NCI-H748 (cell line): ENCODE measurements around the gene MEIKIN.
"Not testable (repeated sequence)": the region's sequence is repeated elsewhere in the genome, so short reads cannot be mapped to it uniquely, and the experiment has no call there.

Experiments
- DNase-seq: peaks from one replicate; lab custom pipeline; 2025; ENCODE audit not compliant: unreplicated experiment; lab: John Stamatoyannopoulos, UW

Gene MEIKIN

DNA sequence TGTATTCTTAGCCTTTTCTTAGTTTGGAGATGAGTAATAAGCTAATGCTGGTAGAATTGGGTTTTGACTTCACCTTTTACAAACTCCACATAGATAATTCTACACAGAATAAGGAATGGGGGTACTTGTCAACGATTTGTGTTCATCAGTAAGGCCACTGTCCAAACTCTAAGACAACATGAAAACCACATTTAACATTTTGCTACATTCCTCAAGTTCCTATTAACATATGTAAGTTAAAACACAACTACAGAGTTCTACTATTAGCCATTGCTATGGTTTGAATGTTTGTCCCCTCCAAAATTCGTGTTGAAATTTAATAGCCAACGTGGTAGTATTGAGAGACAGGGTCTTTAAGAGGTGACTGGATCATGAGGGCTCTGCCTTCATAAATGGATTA, 31.9 kb downstream of the MEIKIN start:
- DNase-seq: no peak

DNA sequence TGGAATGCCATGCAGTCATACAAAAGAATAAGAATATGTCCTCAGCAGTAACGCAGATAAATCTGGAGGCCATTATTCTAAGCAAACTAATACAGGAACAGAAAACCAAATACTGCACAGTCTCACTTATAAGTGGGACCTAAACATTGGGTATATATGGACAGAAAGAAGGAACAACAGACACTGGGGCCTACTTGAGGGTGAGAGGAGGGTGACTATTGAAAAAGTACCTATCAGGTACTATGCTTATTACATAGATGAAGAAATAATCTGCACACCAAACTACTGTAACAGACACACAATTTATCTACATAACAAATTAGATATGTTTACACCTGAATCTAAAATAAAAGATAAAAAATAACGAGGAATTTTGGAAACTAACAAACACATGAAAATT, 38.8 kb downstream of the MEIKIN start:
- no peak for DNase-seq

- DNase-seq: not testable (repeated sequence)
Observed at GRCh38 chr5:131902266-131902665, 43.2 kb downstream of the MEIKIN start.

- DNase-seq: no peak
Observed at GRCh38 chr5:131899686-131900085, 45.8 kb downstream of the MEIKIN start.

- no peak for DNase-seq
Observed at GRCh38 chr5:131883984-131884383, 61.5 kb downstream of the MEIKIN start.

- DNase-seq: no peak
Observed at GRCh38 chr5:131879705-131880104, 65.8 kb downstream of the MEIKIN start.

DNA sequence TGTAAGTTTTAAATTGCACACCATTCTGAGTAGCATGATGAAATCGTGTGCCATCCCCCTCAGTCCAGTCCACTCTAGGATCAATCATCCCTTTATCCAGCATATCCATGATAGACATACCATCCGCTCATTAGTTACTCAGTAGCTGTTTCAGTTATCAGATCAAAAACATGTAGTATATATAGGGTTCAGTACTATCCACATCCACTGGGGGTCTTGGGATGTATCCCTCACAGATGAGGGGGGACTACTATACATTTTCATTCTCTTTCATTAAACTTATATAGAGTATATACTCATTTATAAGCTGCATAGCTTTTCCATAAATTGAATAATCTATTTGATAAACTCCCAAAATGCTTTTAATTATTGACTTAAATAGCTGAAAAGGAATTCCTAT, 67.6 kb downstream of the MEIKIN start:
- no peak for DNase-seq

- DNase-seq: not testable (repeated sequence)
Observed at GRCh38 chr5:131871251-131871650, 74.2 kb downstream of the MEIKIN start.

DNA sequence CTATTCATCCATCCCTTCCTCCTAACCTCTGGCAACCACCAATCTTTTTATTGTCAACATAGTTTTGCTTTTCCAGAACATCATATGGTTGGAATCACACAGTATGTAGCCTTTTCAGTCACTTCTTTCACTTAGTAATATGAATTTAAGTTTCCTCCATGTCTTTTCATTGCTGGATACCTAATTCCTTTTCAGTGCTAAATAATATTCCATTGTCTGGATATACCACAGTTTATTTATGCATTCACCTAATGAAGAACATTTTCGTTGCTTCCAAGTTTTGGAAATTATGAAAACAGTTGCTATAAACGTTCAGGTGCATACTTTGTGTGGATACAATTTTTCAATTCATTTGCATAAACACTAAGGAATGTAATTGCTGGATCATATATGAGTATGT, 77.9 kb downstream of the MEIKIN start:
- DNase-seq: no peak

DNA sequence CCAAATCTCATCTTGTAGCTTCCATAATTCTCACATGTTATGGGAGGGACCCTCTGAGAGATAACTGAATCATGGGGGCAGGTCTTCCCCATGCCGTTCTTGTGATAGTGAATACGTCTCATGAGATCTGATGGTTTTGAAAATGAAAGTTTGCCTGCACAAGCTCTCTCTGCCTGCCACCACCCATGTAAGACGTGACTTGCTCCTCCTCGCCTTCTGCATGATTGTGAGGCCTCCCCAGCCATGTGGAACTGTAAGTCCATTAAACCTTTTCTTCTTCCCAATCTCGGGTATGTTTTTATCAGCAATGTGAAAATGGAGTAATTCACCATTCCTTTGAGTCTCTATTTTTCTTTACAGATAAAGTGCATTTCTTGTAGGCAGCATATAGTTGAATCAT, 81.8 kb downstream of the MEIKIN start:
- no peak for DNase-seq

GRCh38 chr5:131857388-131857787, 88.1 kb downstream of the MEIKIN start:
- DNase-seq: no peak

GRCh38 chr5:131855452-131855851, 90.0 kb downstream of the MEIKIN start:
- DNase-seq: no peak

- DNase-seq: no peak
Observed at GRCh38 chr5:131854134-131854533, 91.3 kb downstream of the MEIKIN start.

DNA sequence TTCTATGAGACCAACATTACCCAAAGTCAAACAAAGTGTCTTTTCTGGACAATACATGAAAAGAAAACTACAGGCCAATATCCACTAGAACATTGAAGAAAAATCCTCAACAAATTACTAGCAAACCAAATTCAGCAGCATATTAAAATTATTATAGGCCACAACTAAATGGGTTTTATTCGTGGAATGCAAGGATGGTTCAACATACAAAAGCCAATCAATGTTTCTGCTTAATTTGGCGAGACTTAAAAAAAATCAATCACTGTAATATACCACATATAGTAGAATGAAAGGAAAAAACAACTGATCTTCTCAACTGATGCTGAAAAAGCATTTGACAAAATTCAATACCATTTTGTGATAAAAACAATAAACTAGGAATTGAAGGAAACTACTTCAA, 96.8 kb downstream of the MEIKIN start:
- DNase-seq: no peak

DNA sequence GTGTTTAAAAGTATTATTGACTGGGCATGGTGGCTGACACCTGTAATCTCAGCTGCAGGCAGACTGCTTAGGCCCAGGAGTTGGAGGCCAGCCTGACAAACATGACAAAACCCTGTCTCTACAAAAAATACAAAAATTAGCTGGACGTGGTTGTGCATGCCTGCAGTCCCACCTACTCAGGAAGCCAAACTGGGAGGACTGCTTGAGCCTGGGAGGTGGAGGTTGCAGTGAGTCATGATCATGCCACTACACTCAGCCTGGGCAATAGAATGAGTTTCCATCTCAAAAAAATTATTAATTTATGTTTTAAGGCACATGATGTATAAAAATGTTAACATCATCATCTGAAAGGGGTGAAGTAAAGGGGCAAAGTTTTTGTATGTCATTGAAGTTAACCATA, 98.9 kb downstream of the MEIKIN start:
- no peak for DNase-seq

- no peak for DNase-seq
Observed at GRCh38 chr5:131845828-131846227, 99.6 kb downstream of the MEIKIN start.

DNA sequence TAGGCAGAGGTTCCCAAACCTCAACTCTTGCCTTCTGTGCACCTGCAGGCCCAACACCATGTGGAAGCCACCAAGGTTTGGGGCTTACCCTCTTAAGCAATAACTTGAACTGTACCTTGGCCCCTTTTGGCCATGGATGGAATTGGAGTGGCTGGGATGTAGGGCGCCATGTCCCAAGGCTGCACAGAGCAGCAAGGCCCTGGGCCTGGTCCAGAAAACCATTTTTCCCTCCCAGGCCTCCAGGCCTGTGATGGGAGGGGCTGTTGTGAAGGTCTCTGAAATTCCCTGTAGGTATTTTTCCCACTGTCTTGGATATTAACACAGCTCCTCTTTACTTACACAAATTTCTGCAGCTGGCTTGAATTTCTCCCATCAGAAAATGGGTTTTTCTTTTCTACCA, 102.5 kb downstream of the MEIKIN start:
- not testable (repeated sequence) for DNase-seq

DNA sequence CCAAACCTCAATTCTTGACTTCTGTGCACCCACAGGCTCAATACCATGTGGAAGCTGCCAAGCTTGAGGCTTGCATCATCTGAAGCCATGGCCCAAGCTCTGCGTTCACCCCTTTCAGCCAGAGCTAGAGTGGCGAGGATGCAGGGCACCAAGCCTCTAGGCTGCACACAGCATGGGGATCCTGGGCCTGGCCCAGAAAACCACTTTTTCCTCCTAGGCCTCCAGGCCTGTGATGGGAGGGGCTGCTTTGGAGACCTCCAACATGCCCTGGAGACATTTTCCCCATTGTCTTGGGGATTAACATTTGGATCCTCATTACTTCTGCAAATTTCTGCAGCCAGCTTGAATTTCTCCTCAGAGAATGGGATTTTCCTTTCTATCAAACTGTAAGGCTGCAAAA, 112.8 kb downstream of the MEIKIN start:
- not testable (repeated sequence) for DNase-seq

DNA sequence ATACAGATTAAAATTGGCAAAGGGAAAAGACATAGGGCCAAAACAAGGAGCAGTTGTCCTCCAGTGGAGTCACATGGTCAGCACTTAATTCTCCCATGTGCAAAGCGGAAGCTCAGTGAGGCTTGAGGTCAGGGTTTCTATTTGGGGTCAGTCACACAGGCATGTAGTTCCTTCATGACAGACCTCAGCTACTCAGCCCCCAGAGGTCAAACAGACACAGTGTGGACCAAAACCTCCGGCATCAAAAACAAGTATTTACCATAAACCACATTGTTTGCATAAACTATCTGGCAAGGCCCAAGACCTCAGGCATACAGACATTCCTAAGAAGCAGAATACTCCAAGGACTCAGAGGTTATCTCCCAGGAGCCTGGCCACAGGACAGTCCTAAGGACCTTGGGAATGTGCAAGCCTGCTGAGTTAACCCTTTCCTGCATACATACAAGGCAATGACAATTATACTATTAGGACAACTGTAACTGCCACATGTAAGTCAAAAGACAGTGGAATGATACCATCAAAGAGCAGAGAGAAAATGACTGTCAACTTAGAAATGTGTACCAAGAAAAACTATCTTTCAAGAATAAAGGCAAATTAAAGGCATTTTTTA, 120.0 kb downstream of the MEIKIN start:
- DNase-seq: no peak

DNA sequence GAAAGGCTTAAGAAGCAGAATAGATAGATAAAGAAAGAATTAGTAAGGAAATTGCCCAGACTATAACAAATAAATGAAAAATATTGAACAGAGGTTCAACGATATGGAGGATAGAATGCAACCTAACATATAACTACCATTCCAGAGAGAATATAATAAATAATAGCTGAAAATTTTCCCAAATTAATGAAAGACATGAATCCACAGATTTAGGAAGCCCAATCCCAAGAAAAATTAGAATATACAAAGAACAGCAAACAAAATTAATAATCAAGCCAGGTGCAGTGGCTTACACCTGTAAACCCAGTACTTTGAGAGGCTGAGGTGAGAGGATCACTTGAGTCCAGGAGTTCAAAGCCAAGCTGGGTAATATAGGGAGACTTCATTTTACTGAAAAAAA, 120.8 kb downstream of the MEIKIN start:
- DNase-seq: no peak

GRCh38 chr5:131821221-131821620, 124.2 kb downstream of the MEIKIN start:
- DNase-seq: no peak

- DNase-seq: no peak
Observed at GRCh38 chr5:131818001-131818724, 127.3 kb downstream of the MEIKIN start.

DNA sequence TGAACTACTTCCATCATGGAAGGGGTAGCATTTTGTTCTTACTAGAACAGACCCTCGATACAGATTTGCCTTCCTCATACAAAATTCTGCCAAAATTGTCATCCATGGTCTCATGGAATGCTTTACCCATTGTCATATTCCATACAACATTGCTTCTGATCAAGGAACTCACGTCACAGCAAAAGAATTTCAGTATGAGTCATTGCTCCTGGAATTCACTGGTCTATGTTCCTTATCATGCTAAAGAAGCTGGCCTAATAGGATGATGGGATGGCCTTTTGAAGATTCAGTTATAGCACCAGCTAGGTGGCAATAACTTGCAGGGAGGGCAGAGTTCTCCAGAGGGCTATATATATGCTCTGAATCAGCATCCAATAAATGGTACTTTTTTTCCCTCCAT, 130.5 kb downstream of the MEIKIN start:
- no peak for DNase-seq
